Measurements from ENCODE around the gene SMCO3. TPM values are rescaled to one million over a fixed set of nuclear protein-coding genes. Genes with fewer than 3 reads are reported as not detected.

Gene SMCO3
- total RNA-seq, 6 experiments from 2014 or later, result 0.07 to 0.26 (median 0.13) TPM

DNA sequence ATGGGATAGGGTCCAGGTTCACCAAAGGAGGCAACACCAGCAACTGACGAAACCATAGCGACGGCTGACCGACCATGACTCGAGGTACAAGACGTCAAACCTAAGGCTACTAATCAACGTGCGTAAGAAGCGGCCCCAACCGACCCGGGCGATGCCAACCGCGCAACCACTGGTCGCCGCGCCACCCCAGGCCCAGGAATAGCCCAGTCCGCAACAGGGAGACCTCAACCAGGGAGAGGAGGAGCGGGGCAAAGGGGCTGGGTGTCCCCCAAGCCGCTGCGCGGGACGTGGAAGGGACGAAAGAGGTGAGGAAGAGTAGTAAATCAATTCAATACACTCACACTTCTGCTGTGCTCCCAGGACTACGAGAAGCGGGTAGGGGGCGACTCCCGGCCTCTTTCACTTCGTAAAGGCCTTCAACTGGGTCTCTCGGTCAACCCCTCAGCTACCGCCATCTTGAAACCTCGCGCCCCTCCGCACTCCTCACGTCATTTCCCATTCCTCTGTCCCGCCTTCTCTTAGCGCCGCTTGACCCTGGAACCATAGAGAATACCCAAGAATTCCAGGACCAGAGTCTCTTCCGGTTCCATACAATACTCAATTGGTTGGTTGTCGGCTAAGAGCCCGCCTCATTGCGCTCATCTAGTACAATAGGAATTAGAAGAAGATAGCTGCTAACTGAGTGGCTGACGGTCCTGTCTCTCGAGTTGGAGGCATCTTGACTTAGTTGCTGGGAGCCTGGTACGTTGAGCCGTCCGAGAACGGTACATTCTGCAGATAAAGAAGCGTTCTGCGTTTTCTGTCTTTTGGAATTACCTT lies 10.8 kb downstream of the SMCO3 start, which contains the start of the genes C12orf60 and WBP11:
Gene C12orf60, plus strand, starts transcription at position 660 of the 819 bp plus-strand sequence. CDS start 19,266 bp downstream, outside the sequence.
Gene WBP11, minus strand, starts transcription at position 468 of the 819 bp plus-strand sequence. CDS start 2,095 bp downstream, outside the sequence.
- DNase-seq, result peak; percentile 99
- peaks cover 10% of the 10 kb centered on the region for H3K36me3 Mint-ChIP-seq (ENCODE audit: low read depth)
- peaks cover 1% of the 10 kb centered on the region; the same call in 1 of the 2 replicates for H3K27me3 Mint-ChIP-seq (ENCODE audit: insufficient read depth)
- no peak within 1 kb of the TSS for H3K27ac Mint-ChIP-seq
- peaks cover 30% of the 10 kb centered on the region for H3K4me1 Mint-ChIP-seq (ENCODE audit: low read depth)
- no peaks in the 10 kb centered on the region for H3K9me3 Mint-ChIP-seq
- no peak within 1 kb of the TSS for H3K4me3 Mint-ChIP-seq
- TF ChIP-seq, protein P1, sequence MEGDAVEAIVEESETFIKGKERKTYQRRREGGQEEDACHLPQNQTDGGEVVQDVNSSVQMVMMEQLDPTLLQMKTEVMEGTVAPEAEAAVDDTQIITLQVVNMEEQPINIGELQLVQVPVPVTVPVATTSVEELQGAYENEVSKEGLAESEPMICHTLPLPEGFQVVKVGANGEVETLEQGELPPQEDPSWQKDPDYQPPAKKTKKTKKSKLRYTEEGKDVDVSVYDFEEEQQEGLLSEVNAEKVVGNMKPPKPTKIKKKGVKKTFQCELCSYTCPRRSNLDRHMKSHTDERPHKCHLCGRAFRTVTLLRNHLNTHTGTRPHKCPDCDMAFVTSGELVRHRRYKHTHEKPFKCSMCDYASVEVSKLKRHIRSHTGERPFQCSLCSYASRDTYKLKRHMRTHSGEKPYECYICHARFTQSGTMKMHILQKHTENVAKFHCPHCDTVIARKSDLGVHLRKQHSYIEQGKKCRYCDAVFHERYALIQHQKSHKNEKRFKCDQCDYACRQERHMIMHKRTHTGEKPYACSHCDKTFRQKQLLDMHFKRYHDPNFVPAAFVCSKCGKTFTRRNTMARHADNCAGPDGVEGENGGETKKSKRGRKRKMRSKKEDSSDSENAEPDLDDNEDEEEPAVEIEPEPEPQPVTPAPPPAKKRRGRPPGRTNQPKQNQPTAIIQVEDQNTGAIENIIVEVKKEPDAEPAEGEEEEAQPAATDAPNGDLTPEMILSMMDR (IDR thresholded peaks at IDR 0.05), result no peak

DNA sequence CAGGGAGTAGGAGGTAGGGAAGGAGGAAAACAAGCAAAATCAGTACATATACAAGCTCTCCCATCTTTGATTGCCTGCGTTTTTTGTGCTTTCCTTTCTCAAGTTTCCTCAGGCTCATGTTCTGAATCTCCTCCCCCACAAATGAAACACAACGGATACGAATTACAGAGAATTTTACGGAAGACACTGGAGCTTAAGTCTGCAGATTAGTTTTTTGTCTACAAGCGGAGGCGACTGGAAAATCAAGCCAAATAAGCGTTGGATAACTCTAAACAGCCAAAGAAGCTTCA lies 11.3 kb downstream of the SMCO3 start:
- TF ChIP-seq, protein P1 (IDR thresholded peaks at IDR 0.05), result no peak
- no peak overlapping the region for H3K4me3 Mint-ChIP-seq
- no peak for DNase-seq
- H3K36me3 Mint-ChIP-seq (ENCODE audit: low read depth), result peaks cover 10% of the 10 kb centered on the region
- H3K9me3 Mint-ChIP-seq, result no peaks in the 10 kb centered on the region
- H3K27me3 Mint-ChIP-seq (ENCODE audit: insufficient read depth), result peaks cover 1% of the 10 kb centered on the region; the same call in 1 of the 2 replicates
- no peak overlapping the region for H3K27ac Mint-ChIP-seq
- peaks cover 30% of the 10 kb centered on the region for H3K4me1 Mint-ChIP-seq (ENCODE audit: low read depth)

DNA sequence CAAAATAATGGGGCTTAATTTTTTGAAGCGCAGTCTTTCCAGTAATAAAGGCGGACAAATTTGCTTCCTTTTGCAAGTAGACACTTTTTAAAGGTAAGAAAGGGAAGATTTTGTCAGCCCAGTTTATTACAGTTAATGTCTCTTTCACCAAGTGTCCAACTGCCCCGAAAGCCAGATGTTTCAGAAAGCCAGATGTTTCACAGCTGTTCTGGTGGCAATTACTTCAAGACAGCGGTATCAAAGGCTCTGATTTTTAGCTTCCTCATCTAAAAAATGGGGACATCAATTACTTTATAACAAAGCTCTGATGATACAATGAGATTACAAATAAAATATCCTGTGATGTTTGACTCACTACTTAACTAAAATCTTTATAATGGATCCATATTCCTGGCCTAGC lies 11.7 kb downstream of the SMCO3 start:
- Mint-ChIP-seq H3K9me3 (no peaks in the 10 kb centered on the region), H3K27ac (no peak overlapping the region), H3K4me3 (no peak overlapping the region), H3K4me1 (ENCODE audit: low read depth) (peaks cover 30% of the 10 kb centered on the region), H3K36me3 (ENCODE audit: low read depth) (peaks cover 10% of the 10 kb centered on the region), H3K27me3 (ENCODE audit: insufficient read depth) (peaks cover 1% of the 10 kb centered on the region; the same call in 1 of the 2 replicates)
- TF ChIP-seq, protein P1 (IDR thresholded peaks at IDR 0.05), result no peak
- no peak for DNase-seq

DNA sequence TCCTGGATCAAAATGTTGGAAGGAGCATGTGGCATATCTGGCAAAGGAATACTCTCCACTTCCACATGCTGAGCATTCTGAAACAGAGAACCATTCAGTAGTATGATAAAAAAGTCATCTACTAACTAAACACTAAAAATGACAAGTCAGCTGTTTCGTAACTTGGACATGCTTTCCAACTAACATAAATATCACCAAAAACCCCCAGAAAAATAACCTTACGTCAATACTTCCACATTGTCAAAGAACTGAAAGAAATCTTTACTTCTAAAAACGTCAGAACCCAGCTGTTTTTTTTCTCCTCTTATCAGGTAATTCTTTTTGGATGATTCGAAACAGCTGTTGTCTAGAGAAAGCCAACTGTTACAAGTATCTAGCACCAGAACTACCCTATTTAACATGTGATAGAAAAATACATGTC lies 18.9 kb downstream of the SMCO3 start:
- peaks cover 1% of the 10 kb centered on the region; the same call in 1 of the 2 replicates for H3K27me3 Mint-ChIP-seq (ENCODE audit: insufficient read depth)
- H3K4me1 Mint-ChIP-seq (ENCODE audit: low read depth), result no peaks in the 10 kb centered on the region
- no peak overlapping the region for H3K4me3 Mint-ChIP-seq
- H3K9me3 Mint-ChIP-seq, result no peaks in the 10 kb centered on the region
- H3K36me3 Mint-ChIP-seq (ENCODE audit: low read depth), result peaks cover 29% of the 10 kb centered on the region
- TF ChIP-seq, protein P1 (IDR thresholded peaks at IDR 0.05), result no peak
- H3K27ac Mint-ChIP-seq, result no peak overlapping the region
- DNase-seq, result no peak

DNA sequence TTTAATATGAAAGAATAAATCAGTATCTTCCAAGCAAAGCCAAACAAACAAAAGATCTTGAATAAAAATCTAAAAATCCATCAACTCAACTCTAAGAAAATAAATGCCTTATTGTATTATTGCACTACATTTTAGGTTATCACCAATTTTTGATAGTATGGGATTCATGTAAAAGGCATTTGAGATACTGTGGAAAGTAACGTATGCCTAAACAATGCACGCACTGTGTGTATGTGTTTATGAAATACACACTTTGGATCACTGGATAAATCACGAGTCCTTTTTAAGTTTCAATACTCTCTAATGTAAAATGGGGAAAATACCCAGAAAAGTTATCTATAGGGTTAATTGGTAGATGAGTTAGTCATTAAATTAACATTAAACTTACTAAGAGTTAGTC lies 28.4 kb downstream of the SMCO3 start:
- TF ChIP-seq, protein P1 (IDR thresholded peaks at IDR 0.05), result no peak
- peaks cover 12% of the 10 kb centered on the region for H3K4me1 Mint-ChIP-seq (ENCODE audit: low read depth)
- no peaks in the 10 kb centered on the region for H3K27me3 Mint-ChIP-seq (ENCODE audit: insufficient read depth)
- DNase-seq, result no peak
- H3K4me3 Mint-ChIP-seq, result no peak overlapping the region
- peaks cover 21% of the 10 kb centered on the region for H3K36me3 Mint-ChIP-seq (ENCODE audit: low read depth)
- no peaks in the 10 kb centered on the region for H3K9me3 Mint-ChIP-seq
- H3K27ac Mint-ChIP-seq, result no peak overlapping the region
